Measurements from ENCODE around the gene MED12L.

The MED12L gene

GRCh38 chr3:151171145-151171757, 85.8 kb downstream of the MED12L start:
- peak; percentile 53 for DNase-seq
- ATAC-seq, result peak; percentile 75

DNA sequence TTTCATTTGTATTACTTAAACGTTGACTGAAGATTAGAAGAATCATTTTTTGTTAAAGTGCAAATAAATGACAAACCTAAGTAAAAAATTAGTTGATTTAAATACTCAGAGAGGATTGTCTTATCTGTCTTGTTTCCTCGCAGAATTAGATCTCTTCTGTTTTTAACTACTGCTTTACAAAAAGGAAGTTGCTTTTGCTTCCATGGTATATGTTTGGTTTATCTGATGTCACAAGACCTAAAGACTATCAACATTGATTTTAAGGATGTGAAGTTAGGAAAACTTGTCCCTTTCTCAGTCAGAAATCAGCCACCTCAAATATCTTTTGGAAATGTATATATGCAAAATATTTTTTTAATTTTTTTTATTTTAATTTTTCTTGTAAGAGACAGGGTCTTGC, 88.9 kb downstream of the MED12L start:
- DNase-seq, result no peak
- ATAC-seq, result no peak

DNA sequence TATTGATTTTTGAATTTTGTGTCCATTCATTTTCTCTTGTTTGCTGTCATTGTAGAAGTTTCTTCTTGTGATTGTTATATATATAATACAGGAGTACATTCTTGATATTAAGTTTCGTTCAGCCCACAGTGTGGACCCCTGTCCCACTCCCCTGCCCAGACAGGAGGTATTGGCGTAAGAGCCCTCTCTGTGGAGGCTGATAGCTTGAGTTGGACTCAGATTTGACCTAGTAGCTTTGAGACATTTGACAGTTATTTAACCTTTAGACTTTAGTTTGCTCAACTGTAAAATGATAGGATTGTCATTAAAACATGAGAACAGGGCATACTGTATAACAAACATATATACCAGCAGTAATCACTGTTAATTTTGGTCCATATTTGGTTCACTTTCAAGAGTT, 90.5 kb downstream of the MED12L start:
- DNase-seq (no peak), ATAC-seq (no peak)

- ATAC-seq (no peak), DNase-seq (no peak)
These were observed 92.9 kb downstream of the MED12L start for GRCh38 chr3:151178208-151178845.

GRCh38 chr3:151182349-151183079, 97.0 kb downstream of the MED12L start:
- no peak for ATAC-seq

GRCh38 chr3:151183265-151183671, 97.8 kb downstream of the MED12L start:
- ATAC-seq (peak; percentile 26), DNase-seq (no peak)

More at GRCh38 chr3:151182349-151183079, 97.0 kb downstream of the MED12L start:
- no peak for DNase-seq

GRCh38 chr3:151191095-151191494, 105.6 kb downstream of the MED12L start:
- ATAC-seq (peak; percentile 20), DNase-seq (no peak)

- ATAC-seq (no peak), DNase-seq (no peak)
These were observed 107.1 kb downstream of the MED12L start for GRCh38 chr3:151192545-151192944.

DNA sequence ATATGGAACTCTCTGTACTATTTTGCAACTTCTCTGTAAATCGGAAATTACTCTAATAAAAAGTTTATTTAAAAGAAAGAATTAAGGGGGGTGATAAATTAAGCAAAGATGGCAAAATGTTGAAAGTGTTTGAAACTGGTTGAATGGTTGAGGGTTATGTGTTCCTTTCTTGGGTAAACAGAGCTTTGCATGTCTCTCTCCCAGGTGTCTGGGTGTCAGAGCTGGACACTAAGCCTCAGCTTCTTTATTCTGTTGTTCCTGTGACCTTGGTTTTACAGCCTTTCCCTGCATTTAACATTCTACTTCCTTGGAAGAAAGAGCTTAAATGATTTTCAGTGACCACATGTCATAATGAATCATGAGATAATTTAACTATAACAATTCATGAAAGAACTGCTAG, 110.4 kb downstream of the MED12L start:
- no peak for DNase-seq
- ATAC-seq, result no peak

DNA sequence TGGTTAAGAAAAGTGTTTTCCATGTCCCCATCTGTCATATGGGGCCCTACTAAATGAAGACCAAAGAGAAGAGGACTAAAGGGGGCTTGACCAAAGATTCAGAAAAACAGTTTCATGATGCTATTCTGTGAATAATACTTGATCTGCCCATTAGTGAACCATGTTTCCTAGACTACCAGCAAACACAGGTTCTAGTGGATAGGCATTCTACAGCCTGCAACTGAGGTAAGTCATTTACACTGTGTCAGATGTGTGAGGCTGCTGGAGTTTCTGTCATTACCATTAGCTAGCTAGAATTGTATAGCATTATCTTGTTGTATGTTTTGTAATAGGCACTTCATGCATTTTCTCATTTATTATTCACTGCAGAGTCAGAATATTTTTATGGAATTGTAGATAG, 111.0 kb downstream of the MED12L start:
- ATAC-seq (peak; percentile 55), DNase-seq (no peak)

- ATAC-seq (no peak), DNase-seq (no peak)
These were observed 111.8 kb downstream of the MED12L start for GRCh38 chr3:151197228-151197627.

- ATAC-seq (no peak), DNase-seq (no peak)
These were observed 112.7 kb downstream of the MED12L start for GRCh38 chr3:151197981-151198767.

DNA sequence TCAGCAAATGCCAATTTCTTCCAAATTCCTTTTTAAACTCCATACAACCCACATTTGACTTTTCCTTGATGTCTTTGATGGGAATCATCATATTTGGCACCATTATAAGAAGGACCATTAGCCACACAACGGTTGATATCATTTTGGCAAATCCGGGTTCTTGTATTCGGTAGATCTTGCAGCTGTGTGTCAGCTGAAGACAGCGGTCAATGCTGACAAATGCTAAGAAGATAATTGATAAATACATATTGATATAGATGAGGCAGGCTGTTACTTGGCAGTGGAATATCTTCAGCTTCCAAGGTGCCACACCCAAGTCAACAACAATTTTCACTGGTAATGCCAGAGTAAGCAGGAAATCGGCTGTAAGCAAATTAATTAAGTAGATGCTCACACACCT, 113.4 kb downstream of the MED12L start:
- DNase-seq, result no peak
- ATAC-seq, result no peak

DNA sequence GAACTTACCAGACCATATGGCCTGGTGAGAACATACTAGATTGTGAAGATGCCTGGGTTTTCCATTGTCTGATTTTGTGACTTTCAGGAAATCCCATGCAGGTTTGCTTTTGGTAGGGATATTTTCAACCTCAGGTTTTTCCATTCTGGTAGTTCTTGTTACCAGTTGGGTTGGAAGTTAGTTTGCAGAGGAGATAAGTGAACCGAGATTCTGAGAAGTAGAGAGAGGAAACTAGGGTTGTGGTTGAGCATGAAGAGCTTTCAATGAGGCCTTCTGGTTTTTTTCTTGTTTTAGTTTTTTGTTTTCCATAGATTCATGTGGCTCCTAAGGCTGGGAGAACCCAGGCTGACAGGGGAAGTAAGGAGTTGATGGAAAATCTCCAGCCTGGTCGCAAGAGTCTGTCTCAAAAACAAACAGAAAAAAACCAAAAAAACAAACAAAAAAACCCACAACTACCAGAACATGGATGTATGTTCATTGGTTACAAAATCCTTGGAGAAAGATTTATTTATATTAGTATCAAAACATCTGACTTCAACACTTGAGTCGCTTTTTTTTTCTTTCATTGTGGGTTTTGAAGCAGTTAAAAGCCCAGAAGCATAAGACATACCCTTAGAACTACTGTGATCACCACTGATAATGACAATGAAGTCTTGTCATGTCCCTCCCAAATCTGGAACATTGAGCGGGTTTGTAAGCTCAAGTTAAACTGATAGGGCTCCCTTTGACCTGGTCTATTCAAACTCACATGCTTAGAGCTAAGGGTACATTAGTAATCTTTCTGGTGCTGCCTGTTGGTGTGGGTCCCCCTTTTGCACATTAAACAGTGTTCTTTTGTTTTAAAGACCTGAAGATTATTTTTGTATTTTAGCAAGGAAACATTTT, 114.3 kb downstream of the MED12L start:
- no peak for DNase-seq
- peak; percentile 24 for ATAC-seq

DNA sequence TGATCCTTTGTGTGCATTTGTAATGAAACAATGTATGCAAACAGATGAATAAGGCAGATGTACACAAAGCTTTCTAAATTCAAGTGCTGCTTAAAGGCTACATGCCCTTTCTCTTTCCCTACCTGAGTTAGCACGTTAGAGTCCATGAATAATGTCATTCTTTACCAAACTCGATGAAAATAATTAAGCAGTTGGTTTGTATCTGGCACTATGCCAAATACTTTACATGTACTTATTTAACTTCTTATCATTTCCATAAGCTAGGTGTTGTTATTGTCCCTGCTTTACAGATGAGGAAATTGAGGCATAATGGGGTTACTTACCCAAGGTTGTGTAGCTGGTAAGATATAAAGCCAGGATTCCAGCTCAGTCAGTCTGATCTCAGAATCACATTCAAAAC, 115.1 kb downstream of the MED12L start:
- no peak for DNase-seq
- no peak for ATAC-seq

- ATAC-seq, result no peak
- no peak for DNase-seq
These were observed 115.7 kb downstream of the MED12L start for GRCh38 chr3:151201051-151201730.

GRCh38 chr3:151203051-151203420, 117.6 kb downstream of the MED12L start, which contains the start of gene GPR171:
Gene GPR171 (minus strand): TSS chr3:151203216. CDS start chr3:151199386, 3,830 bp downstream.
- peak; percentile 77 for ATAC-seq

DNA sequence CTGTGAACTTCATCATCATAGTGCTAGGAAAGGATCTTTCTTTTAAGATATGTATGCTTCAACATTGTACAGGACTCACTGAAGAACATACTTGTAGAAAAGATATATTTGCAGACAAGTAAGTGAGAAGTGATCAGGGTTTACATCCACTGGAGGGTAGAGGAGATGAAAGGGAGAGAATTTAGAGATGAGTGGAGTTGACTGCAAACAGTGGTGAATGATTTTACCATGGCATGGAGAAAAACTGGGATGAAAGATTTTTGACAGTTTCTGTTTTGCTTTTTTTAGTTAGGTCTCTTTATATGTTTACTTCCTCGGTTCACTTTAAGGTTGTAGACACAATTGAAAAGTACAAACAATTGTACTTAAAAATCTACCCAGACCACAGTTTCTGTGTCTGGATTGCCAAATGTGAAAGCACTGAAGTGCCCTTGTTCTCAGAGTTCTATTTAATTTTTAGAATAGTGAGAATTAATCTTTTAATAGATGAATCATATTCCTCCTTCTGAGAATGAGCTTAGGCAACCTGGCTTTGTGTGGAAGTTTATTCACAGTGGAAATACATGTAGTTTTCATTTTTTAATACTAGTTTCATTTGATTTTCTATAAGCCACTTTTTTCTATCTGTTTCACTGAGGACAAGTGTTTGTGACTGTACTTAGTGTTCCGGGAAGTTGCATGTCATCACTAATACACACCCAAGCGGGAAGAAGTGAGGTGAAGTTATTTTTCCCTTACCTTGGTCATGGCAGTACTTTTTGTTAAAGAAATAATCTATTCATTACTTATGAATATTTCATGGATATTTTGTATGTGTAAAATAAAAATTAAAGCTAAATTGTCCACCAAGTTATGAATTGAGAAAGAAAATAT, 119.3 kb downstream of the MED12L start:
- DNase-seq, result no peak
- peak; percentile 31 for ATAC-seq

More at GRCh38 chr3:151203051-151203420, 117.6 kb downstream of the MED12L start, which contains the start of gene GPR171:
- peak; percentile 64 for DNase-seq

DNA sequence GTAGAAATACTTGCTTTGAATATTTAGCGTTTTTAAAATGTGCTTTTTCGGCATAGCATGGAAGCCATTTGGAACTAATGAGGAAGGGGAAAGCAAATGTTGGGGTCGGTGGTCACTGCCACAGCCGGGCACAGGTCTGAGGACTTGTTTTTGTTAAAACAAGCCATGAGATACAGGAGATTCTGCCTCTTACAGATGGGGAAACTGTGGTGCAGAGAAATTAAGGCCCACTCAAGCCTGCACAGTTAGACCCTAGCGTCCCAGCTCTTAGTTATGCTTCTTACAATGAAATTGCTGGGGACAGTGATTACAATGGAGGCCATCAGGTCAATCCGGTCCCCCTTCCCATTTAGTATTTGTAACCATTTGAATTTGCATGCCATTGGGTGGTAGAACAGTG, 120.0 kb downstream of the MED12L start:
- ATAC-seq, result no peak
- DNase-seq, result no peak

DNA sequence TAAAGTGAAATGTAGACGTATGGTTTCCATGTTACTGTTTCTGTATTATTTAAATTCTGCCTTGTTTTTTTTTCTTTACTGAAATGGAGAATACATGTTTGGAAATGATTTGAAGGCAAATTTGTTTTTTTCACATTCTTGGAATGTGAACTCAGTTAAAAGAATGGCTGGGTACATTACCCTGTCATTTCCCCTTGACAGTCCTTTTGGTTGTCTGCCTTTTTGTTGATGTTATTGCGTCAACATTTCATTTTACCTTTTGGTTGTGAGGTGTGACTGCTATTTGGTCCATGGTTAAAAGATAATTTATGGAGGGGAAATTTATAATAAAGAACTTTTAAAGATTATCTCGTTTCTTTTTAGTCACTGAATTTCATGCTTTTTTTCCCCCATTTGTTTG, 120.7 kb downstream of the MED12L start:
- no peak for ATAC-seq
- no peak for DNase-seq
